Activated T-cell treated with anti-CD3 and anti-CD28 coated beads for 4 hours (primary cell): ENCODE data around the gene ARID1B.

Experiments used
- DNase-seq: peaks from one replicate; pipeline ENCODE4 v3.0.0-alpha.2; 2020

Gene ARID1B

DNA sequence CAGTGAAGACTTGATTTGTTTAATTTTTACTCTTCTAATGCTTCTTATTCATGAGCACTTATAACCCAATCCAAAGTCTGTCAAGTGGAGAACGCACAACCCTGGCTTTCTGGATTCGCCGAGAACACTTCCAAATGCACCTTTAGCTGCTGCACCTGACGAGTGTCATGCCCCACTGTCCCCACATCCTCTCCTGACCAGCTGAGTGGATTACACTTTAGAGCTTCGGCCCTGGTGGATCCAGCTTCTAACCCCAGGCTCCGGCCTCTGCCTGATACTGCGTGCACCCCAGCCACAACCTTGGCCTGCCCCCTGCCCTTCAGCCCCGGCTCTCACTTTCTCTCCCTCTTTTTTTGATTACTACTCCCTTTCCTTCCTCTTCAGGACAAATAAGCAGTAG lies 287.3 kb downstream of the ARID1B start:
- DNase-seq = no peak

DNA sequence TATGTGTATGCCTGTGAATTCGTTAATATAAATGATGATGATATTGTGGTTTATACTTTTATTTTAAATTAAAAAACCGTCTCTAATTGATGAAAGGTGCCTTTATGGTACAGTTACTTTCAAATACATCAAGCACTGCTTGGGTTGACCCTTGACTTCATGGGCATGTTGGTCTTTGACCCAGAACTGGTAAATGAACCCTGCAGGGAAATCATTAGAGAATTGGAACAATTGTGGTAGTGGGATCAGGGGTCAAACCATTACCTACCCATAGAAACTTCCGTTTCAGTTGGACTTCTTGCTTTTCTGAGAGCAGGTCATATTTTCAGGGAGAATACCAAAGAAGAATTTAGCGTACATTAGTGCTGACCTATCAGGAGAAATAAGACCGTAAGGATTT lies 288.2 kb downstream of the ARID1B start:
- no peak for DNase-seq

DNA sequence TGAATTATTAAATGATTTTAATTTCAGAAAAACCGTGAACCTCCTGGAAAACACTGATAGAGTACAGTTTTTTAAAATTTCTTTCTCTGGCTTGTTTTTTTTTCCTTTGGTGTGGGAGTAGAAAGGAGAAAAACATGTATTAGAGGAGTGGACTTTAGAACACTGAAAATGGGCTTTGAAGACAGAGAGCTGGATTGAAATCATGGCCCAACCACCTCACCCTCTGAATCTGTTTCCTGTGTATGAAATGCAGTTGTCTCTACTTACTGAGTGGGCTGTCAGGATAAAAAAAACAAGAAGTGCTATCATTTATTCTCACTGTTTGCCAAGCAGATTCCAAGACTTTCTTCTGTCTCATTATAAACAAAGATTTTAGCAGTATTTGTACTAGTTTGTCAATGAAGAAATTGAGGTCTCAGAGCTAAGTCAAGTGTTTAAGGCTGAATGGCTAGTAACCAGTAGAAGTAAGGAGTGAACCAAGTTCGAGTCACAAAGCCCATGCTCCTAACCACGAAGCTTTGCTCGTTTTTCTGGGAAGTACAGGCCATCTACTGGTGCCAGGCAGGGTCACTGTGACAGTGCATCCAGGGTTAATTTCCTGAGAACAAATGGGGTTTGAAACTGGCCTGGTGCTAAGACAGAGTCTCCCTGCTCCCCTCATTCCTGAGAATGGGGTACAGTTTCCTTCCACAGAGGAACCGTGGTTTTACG lies 289.8 kb downstream of the ARID1B start:
- no peak for DNase-seq

DNA sequence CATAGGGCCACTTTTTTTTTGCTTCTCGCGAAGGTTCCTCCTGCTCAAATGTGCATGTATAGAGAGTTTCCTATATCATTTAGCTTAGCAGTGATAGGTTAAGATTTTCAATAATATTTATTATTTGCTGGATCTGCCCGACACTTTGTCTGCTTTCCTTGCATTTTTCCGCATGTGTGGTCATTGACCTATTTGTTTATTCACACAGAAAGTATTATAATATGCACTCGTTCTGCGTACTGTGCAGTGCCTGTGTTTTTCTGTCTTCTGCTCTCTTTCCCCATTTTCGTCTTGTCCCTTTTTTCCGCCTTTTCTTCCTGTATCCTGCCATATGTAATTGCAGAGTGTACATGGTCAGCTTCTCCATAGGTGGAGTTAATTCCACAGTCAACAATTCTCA lies 290.3 kb downstream of the ARID1B start:
- no peak for DNase-seq

DNA sequence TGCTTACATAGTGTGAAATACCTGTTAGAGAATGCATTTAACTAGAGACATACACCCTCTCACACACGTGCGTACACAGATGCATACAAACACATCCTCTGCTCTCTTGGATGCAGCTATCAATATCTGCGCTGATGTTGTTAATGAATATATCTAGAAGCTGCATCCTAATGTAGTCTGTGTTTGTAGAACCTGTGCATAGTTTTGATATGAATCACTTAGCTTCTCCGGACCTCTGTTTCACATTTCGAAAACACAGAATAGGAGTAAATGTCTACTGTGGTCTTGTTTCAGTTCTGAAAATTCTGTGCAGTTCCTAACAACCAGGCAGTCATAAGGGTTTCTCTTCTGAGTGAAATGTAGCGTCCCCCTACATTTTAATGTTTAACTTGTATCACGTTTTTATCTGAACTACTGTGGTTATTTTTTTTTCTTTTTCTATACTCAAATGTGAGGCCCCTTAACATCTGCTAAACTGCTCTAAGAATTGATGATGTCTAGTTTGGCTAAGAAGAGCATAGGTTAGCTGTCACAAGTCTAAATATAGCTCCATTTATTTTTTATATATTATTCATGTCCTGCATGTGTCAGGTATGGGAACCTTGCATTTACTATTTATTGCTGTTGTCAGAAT lies 291.6 kb downstream of the ARID1B start:
- DNase-seq = no peak

DNA sequence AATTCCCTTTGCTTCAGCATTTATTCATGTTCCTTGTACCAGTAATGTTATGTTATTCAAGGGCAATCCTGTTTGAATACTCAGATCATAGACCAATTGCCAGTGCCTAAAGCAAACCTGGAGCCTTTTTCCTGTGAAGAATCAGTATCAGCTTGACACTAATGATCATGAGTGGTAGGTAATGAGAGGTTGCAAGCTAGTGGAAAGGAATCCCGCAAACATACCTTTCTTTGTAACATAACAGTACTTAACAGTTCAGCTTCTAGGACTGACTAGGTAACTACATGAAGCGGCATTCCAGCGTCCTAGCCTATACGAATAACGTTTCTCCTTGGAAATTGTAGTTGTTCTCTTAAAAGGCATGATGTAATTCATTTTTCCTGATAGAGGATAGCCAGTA lies 292.4 kb downstream of the ARID1B start:
- DNase-seq = no peak

DNA sequence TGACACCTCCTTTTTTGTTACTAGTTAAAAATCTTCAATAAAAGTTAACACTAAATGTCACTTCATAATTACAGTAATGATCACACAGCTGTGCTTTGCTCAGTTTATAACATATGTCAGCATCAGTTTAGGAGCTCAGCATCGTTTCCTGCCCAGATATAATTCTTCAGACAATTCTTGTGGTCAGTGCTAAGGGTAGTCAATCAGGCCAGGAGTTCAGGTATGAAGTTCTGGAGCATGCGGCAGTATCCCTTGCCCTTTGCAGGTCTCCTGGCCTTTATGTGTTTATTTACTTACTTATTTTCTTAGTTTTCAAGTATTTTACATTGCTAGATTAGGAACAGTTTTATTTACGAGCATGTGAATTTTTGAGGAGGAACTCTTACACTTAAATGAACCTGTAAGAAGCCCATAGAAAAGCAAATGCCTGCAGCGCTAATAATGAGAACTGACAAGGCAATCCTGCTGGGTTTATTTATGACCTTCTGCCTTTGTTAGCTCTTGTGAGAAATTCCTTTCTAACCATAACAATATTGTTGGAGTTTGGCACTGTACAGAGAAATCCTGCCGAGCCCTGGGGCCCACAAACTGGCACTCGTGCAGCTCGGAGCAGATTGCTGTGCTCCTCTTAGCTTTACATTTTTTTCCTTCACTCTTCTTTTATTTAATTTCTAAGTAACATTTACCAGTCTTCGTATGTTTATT lies 293.4 kb downstream of the ARID1B start:
- DNase-seq = no peak

DNA sequence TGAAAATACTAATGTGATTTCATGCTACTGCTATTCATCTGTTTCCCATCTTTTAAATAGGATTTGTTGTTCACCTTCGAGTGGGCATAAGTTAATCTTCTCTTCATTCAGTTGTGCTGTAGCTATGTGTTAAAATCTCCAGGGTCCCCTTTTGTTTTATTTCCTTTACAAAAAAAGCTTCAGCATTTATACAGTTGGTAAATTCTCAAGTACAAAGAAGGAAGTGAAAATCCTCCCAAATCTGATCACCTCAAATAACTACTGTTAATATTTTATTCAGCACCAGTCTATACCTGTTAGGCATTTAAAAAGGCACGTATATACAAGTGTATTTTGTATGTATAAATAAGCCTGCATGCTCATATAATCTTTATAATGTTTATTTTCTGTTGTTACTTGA lies 294.9 kb downstream of the ARID1B start:
- no peak for DNase-seq

DNA sequence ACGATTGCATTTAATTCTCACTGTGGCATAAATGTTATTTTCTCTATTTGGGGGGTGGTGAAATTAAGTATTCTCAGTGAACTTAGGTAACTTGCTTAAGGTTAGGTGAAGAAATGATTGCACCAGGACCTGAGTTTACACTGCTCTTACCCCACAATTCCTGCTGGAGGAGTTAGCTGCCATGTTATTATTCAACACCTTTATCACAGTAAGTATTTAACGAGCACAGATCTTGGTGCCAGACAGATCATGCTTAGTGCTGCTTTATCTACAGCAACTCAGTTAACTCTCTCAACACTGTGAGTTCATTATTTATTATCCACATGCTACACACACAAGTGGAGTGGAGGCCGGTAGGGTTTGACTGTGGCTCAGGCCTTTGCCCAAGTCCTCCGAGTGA lies 296.4 kb downstream of the ARID1B start:
- DNase-seq = no peak

DNA sequence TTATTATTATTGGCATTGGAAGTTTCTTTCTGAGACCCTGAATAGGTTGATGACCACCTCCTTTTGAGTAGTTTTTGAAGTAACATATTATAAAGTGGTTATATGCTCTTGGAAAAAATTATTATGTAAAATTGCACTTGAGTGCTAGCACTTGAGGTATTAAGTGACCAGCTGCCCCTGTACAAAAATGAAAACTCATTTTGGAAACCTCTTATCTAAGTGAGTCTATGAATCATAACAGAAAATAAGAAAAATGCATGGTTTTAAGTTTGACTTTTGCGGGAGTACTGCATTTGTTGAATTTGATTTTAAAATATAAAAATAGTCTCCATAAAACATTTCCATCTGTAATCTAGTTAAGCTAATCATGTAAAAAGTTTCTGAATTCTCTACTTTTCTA lies 297.8 kb downstream of the ARID1B start:
- no peak for DNase-seq

DNA sequence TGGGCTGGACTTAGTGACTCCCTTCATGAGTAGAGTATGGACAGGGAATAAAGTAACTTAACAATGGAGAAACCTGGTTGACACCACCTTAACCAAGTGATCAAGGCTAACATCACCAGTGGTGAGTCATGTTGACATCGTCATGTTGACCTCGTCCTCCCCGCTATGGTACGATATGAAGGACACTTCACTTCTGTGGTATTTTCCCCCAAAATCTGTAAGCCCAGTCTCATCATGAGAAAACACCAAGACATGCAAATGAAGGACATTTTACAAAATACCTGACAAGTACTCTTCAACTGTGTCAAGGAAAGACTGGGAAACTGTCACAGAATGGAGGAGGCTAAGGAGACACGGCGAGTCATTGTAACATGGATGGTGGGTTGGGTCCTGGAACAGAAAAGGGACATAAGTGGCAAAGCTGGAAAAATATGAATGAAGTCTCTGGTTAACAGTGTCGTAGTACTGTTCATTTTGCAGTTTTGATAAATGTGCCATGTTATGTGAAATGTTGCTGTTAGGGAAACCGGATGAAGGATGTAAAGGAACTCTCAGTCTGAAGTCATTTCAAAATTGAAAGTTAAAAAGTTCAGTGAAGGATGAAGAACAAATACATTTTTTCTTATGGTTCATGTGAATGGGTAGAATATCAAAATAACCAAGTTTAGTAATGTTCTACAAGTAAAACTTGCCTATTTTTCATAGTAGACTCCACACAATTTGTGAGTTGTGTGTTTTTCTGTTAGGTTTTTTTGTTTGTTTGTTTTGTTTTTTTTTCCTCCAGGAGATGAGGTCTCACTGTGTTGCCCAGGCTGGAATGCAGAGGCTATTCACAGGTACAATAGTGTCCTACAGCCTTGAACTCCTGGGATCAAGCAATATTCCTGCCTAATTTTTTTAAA lies 298.6 kb downstream of the ARID1B start:
- no peak for DNase-seq

DNA sequence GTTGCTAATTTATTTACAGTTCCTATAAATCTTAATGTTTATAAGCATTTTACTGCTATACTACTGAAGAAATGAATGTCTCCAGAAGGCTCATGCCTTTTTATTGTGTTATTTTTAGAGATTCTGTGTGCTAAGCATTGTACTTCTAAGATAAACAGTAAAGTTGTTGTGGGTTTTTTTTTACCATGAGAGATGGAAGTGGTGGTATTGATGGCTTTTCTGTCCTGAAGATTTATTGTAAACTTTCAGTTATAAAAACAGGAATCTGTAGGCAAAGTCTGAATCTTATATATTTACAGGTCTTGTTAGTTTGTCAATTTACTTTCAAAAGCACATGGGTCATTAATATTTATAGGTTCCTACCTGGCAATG lies 299.3 kb downstream of the ARID1B start:
- DNase-seq = no peak

DNA sequence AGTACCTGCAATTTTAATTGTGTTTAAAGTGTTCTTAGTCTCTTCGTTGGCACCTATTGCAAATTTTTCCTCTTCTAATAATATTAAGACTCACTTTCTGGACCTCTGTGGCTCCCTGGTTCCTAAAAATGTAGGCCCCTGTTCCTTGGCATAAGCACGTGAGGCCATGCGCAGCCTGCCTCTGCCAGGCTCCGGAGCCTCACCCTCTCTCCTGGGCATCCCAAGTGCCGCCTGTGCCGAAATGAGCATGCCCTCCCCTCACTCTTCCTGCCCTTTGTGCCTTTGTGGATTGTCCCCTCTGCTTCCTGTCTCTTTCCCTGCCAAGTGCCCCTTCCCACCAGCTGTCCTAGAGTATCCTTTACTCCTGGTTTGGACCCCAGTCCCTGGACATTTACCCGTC lies 300.1 kb downstream of the ARID1B start:
- DNase-seq = no peak

DNA sequence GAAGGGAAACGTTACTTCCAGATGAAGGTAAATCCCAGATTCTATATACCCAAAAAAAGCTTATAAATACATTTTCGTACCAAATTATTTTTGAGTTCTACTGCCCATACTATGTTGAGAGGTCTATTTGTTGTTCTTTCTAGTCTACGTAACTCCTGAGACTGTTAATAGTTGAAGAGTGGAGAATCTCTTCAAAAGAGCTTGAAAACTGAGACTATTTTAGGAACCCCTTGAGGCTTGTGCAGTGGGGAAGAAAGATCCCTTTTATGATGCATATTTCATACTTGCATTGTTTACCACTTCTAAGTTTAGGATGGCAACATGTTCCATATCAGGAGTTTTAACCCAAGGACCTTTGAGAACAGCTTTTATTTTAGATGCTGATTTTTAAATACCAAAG lies 301.1 kb downstream of the ARID1B start:
- no peak for DNase-seq

DNA sequence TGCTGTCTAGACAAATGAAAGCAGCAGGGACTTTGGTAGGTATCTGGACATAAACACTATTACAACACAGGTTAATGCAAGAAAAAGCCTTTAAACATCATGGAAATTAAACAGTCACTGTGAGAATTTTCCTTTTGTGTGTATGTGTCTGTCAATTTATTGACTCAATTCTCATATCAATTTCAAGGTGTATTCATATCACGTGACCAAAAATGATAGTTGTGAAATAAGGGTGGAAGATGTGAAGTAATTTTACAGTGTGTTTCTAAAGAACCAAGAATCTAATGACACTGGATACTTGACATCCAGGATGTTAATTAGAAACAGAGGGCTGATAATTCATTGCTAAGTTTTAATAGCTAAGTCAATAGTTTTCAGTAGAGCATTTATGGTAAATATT lies 302.1 kb downstream of the ARID1B start:
- no peak for DNase-seq

DNA sequence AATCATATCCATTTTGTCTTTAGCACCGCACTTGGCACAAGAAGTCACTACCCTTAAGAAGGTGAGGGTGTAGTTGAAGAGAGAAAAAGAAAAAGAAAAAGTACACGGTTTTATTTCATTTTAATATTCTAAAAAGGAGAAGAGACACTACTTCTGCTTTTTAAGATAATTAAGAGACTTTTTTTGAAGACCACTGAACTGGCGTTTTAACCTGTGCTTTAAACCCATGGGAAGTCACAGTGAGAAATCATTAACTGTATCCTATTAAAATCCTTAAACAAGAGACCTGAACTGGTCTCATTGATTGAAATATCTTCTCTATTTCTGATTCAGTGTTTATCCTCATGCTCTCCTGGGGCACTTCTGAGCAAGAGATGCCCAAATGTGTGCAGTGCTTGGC lies 302.6 kb downstream of the ARID1B start:
- no peak for DNase-seq

DNA sequence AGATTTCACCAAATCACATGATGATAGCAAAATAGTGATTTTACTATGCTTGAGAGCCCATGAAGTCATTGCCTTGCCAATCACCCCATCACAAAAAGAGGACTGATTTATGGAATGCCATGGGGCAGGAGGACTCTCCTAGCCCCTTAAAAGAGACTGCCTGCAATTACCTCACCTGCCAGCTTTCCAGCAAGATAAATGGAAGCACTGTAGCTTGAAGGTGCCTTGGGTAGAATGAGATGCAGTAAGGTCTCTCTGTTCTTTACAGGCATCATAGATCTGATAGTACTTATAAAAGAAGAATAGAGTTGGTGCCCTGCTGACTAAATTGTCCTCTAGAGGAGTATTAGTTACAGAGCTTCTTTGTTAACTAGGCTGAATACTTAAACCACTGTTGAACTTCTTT lies 303.8 kb downstream of the ARID1B start:
- DNase-seq = no peak

DNA sequence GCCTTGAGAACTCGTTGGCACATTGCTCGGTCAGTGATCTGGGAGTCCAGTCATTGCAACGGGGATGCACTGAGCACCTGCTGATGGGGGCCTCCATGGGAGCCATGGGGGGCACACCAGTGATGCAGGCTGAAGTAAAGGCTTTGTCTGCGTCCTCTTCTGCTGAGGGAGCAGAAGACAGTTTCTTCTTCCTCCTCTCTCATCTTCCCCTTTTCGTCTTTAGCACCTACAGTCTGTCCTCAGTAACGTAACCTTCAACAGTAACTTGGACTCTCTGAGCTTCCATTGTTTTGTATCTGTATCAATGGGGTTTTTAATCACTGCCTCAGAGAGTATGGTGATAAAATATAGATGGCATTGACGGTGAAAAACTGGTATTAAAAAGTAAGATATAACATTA lies 306.2 kb downstream of the ARID1B start:
- no peak for DNase-seq

DNA sequence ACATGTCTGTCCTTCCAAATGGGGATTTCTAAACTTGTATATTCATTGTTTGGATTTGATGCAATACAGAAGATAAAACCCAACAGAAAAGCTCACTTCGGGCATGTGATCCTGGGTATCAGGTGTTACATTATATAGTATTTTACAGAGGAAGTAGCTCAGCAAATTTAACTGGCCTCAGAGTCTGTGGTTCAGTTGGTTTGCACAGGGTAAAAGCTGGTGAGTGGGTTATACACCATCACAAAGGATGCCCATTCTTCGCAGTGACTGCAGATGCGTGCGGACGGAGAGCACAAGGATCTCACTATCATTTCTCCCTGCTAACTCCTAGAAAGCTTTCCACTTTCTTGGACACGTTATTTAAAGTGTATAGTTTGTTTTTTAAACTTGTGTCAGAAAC lies 309.5 kb downstream of the ARID1B start:
- DNase-seq = no peak

DNA sequence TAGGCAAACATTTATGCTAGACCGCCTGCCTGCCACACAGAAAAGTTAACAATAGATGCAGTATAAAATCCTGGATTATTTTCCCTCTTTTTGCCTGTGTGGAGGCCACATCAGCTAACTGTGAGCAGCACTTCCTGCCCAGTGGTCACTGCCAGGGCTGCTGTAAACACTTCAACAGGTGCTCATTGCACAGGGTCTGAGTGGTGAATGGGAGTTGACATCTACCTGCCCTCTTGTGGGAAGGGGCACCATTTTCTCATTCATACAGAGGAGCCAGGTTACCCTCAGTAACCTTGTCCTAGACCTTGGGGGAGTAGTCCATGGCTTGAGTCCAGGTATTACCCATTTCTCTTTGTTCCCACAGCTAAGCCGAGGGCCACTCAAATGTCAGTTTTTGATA lies 310.8 kb downstream of the ARID1B start:
- no peak for DNase-seq

DNA sequence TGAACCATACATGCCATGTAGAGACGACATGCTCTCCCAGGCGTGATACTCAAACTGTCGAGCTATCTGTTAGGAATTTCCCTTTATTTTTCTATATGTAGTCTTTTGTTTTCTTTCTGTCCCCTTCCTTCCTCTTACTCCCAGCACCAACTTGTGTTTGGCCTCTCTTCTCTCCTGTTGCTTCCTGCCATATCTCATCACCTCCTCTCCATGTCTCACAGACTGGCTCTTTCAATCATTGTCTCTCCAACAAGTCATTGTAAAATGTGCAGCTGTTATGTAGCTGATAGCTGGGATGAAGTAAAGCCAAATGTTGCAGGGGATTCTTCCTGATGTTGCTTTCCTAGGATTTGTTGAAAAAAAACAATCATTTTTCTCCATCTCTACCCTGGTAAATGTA lies 311.7 kb downstream of the ARID1B start:
- no peak for DNase-seq

DNA sequence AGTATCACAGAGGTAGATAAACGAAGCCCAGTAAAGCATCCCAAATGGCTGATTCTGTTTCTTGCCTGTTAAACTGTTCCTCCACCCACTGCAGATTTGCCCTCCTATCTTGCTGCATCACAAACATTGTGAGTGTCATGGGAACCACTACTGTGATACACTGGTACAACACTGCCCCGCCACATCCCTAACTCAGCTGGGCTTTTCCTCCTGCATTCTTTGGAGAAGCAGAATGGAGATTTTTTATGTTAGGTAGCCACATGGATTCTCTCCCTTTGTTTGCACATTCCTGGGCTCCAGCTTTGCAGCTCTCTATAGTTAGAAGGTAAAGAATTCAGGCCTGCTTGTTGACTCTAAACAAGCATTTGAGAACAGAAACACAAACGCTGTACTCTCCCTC lies 312.1 kb downstream of the ARID1B start:
- DNase-seq = no peak

DNA sequence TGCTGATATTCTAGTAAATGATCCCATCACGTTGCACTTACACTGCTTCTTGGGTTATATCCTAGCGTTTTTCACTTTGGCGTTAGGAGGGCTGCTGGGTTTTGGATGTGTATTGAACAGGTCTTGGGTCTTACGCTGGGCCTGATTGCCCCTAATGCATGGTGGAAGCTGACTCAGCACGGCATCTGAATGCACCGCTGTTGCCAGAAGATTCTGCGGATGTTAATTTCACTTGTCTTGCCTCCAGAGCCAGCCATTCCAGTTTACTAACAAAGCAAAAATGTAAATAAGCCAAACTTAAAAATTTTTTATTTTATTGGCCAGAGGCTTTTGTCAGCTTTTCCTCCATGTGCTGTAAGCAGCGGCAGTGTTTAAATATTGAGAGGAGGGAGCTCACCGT lies 312.7 kb downstream of the ARID1B start:
- DNase-seq = no peak

DNA sequence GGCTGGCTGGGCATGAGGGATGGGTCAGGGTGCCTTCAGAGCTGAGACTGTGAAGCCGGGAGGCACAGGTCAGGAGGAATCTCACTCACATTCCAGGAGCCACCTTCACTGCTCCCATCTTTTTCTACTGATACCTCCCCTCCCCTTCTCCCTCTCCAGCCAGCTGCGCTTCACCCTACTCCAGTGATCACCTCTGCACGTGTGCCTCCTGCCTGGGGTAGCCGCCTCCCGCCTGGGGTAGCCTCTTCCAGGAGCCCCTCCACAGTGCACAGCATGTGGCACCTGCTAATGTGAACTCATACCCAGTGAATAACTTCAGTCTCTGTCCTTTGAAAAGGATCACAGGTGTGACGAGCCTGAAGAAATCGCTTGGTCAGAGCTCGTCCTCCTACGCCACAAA lies 313.6 kb downstream of the ARID1B start:
- no peak for DNase-seq
